GM12875 (cell line): ENCODE data around the gene MAML1.
A peak's percentile ranks its signal among the peaks of the same experiment; 100 is the strongest.
"Not testable (repeated sequence)": the region's sequence is repeated elsewhere in the genome, so short reads cannot be mapped to it uniquely, and the experiment has no call there.

Source experiments
- H3K4me3 ChIP-seq: one replicate; pipeline ENCODE4 v1.5.1; 2011; ENCODE audit warnings: low read depth, low read length, control low read depth
- CTCF ChIP-seq: IDR thresholded peaks from 2 replicates; pipeline ENCODE4 v1.5.1; 2011; ENCODE audit warnings: low read depth, mild to moderate bottlenecking, control low read depth, inconsistent platforms, low read length, moderate library complexity, borderline replicate concordance; ENCODE audit not compliant: insufficient read depth

MAML1 gene

GRCh38 chr5:179732412-179732917 lies at the start of gene MAML1:
MAML1 (plus strand) TSS chr5:179732822; CDS start chr5:179733113, 291 bp downstream.
- peak within 1 kb of the TSS; percentile 84 for H3K4me3 ChIP-seq
- no peak for TF ChIP-seq CTCF

- not testable (repeated sequence) for H3K4me3 ChIP-seq
Measured at GRCh38 chr5:179689212-179689611, 43.4 kb upstream of the MAML1 start.

GRCh38 chr5:179694561-179694960 lies 38.1 kb upstream of the MAML1 start:
- H3K4me3 ChIP-seq = no peak overlapping the region
- no peak for TF ChIP-seq CTCF

- no peak for TF ChIP-seq CTCF
- no peak overlapping the region for H3K4me3 ChIP-seq
Measured at GRCh38 chr5:179696603-179697002, 36.0 kb upstream of the MAML1 start.

- TF ChIP-seq CTCF = no peak
- H3K4me3 ChIP-seq = no peak overlapping the region
Measured at GRCh38 chr5:179697108-179697507, 35.5 kb upstream of the MAML1 start.

GRCh38 chr5:179697543-179697942 lies 35.1 kb upstream of the MAML1 start:
- H3K4me3 ChIP-seq = not testable (repeated sequence)

GRCh38 chr5:179697993-179698934 lies 34.4 kb upstream of the MAML1 start:
- no peak for TF ChIP-seq CTCF
- H3K4me3 ChIP-seq = peak overlapping the region; percentile 95

GRCh38 chr5:179698935-179699615 lies 33.5 kb upstream of the MAML1 start, which contains the start of gene CANX:
CANX (plus strand) TSS chr5:179698967; CDS start chr5:179705682, 6,715 bp downstream.
- H3K4me3 ChIP-seq = peak within 1 kb of the TSS; percentile 95
- no peak for TF ChIP-seq CTCF
